Natural killer cell (primary cell): Measurements from ENCODE around the gene WARS2. TPM values are rescaled to one million over a fixed set of nuclear protein-coding genes. Genes with fewer than 3 reads are reported as not detected.

ENCODE experiments used
- ATAC-seq, 3 donors: fragments of 150-1000 bp in 2 of 3; fragments of 200-7000 bp in 1 of 3; cut with Tn5 transposase; 1 replicate in 1 of 3; 2 replicates in 2 of 3; pipeline ENCODE4 v1.10.0; 2021; ENCODE audit warnings: mild to moderate bottlenecking in 2 of 3, moderate library complexity in 2 of 3
- DNase-seq, 2 donors: peaks; one replicate each; pipeline versions ENCODE4 v3.0.0 to v3.0.0-alpha.2; 2013 to 2021; ENCODE audit warnings: mixed read lengths in 1 of 2
- H3K27ac ChIP-seq: one replicate; pipeline ENCODE4 v1.5.1; 2013; ENCODE audit warnings: mild to moderate bottlenecking, low read length
- H3K27me3 ChIP-seq: one replicate; pipeline ENCODE4 v1.6.1; 2013; ENCODE audit warnings: low read length; ENCODE audit not compliant: control insufficient read depth, insufficient read depth
- H3K36me3 ChIP-seq: one replicate; pipeline ENCODE4 v1.6.1; 2013; ENCODE audit warnings: low read length; ENCODE audit not compliant: control insufficient read depth, insufficient read depth
- H3K4me1 ChIP-seq: one replicate; pipeline ENCODE4 v1.6.1; 2013; ENCODE audit warnings: low read length; ENCODE audit not compliant: control insufficient read depth, insufficient read depth
- H3K4me3 ChIP-seq: one replicate; pipeline ENCODE4 v1.5.1; 2013; ENCODE audit warnings: low read length
- H3K9me3 ChIP-seq: one replicate; pipeline ENCODE4 v1.6.1; 2013; ENCODE audit warnings: low read length; ENCODE audit not compliant: control insufficient read depth, insufficient read depth
- H3K27ac Mint-ChIP-seq, 2 donors: one replicate each; pipeline ENCODE4 v1.8.0; 2022; ENCODE audit warnings: mild to moderate bottlenecking in 2 of 2, mixed read lengths in 2 of 2, moderate library complexity in 1 of 2
- H3K27me3 Mint-ChIP-seq, 2 donors: one replicate each; pipeline ENCODE4 v1.8.0; 2022; ENCODE audit warnings: low read depth in 2 of 2, mixed read lengths in 2 of 2
- H3K36me3 Mint-ChIP-seq: one replicate; pipeline ENCODE4 v1.8.0; 2022; ENCODE audit warnings: mixed read lengths
- H3K4me1 Mint-ChIP-seq, 2 donors: one replicate each; pipeline ENCODE4 v1.8.0; 2022; ENCODE audit warnings: mixed read lengths in 2 of 2
- H3K4me3 Mint-ChIP-seq: one replicate; pipeline ENCODE4 v1.8.0; 2022; ENCODE audit warnings: mild to moderate bottlenecking, moderate library complexity, mixed read lengths
- H3K9me3 Mint-ChIP-seq, 2 donors: one replicate each; pipeline ENCODE4 v1.8.0; 2022; ENCODE audit warnings: mixed read lengths in 2 of 2
- WGBS: methylation state at CpG from one replicate; pipeline ENCODE4 v1.1.7; 2013; ENCODE audit warnings: missing lambda C conversion rate; ENCODE audit not compliant: insufficient coverage; 5-methylcytosine and 5-hydroxymethylcytosine counted together
- intact Hi-C: fragments of 100-400 bp; cut with micrococcal nuclease; formaldehyde crosslinking; loops from one replicate; pipeline ENCODE4 v1.14.2; 2022
- total RNA-seq, 4 donors: library from RNA; stranded (reverse); fragments of 120-200 nt in 1 of 4; gene quantifications; one replicate each; pipeline versions ENCODE4 v1.2.3 to v1.2.4, GENCODE V29; 2013 to 2022
- TF ChIP-seq, protein P1 (sequence below): fragments of 200-600 bp; IDR thresholded peaks from one replicate; pipeline ENCODE4 v1.8.0; 2022; ENCODE audit warnings: antibody characterized with exemption

The WARS2 gene
- total RNA-seq, 3 donors from 2014 or later (not counting 1 experiment from before 2014, with no cell fraction given): 24.3 to 46.3 (median 41.0) TPM

DNA sequence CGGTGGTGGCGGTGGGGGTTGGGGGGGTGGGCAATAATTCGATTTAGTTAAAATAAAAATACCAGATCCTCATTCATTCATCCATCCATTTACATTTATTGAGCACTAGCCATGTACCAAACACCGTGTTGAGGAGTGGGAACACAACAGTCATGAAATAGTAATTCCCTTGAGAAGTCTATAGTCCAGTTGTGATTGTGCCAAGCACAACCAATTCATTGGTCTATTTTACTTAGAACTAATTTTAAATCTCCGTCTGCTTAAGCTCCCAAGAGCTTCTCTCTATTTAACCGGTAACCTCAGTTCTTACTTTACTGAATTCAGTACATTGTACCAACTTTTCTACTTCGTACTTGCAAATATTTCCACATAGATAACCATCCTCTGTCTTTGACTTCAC, 38.4 kb downstream of the WARS2 start:
- Mint-ChIP-seq H3K27ac (no peak overlapping the region), H3K36me3 (no peaks in the 10 kb centered on the region), H3K4me3 (no peak overlapping the region), H3K9me3 (peaks cover 0 to 3% of the 10 kb centered on the region in 2 donors), H3K4me1 (peaks cover 5 to 6% of the 10 kb centered on the region in 2 donors), H3K27me3 (no peaks in the 10 kb centered on the region)
- no peaks in the 10 kb centered on the region for H3K4me1 ChIP-seq
- TF ChIP-seq, protein P1, sequence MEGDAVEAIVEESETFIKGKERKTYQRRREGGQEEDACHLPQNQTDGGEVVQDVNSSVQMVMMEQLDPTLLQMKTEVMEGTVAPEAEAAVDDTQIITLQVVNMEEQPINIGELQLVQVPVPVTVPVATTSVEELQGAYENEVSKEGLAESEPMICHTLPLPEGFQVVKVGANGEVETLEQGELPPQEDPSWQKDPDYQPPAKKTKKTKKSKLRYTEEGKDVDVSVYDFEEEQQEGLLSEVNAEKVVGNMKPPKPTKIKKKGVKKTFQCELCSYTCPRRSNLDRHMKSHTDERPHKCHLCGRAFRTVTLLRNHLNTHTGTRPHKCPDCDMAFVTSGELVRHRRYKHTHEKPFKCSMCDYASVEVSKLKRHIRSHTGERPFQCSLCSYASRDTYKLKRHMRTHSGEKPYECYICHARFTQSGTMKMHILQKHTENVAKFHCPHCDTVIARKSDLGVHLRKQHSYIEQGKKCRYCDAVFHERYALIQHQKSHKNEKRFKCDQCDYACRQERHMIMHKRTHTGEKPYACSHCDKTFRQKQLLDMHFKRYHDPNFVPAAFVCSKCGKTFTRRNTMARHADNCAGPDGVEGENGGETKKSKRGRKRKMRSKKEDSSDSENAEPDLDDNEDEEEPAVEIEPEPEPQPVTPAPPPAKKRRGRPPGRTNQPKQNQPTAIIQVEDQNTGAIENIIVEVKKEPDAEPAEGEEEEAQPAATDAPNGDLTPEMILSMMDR: no peak
- no peak overlapping the region for H3K4me3 ChIP-seq
- no peaks in the 10 kb centered on the region for H3K36me3 ChIP-seq
- ATAC-seq (no peak), DNase-seq (no peak)
- no peaks in the 10 kb centered on the region for H3K27me3 ChIP-seq
- intact Hi-C loops: no loop called here
- H3K27ac ChIP-seq: no peak overlapping the region
- WGBS: 95% methylated on average over 4 of the region's 7 CpGs
- no peaks in the 10 kb centered on the region for H3K9me3 ChIP-seq

DNA sequence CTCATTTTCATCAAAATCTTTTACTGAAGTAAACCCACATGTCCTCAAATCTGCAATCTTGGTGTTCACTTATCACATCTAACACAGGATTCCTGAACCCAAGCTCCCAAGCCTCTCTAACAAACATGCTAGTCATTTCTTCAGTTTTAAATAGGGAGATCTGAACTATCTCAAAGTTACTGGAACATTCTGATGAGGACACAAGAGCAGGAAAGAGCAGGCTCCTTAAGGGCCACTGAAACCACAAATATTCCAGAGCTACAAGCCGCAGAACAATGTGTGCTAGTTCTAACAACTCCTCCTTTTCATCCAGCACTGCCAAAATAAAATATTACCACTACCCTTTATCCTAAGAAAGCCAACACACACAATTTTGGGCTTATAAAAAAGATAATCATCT, 38.9 kb downstream of the WARS2 start:
- H3K9me3 ChIP-seq: no peaks in the 10 kb centered on the region
- H3K36me3 ChIP-seq: no peaks in the 10 kb centered on the region
- H3K4me3 ChIP-seq: no peak overlapping the region
- peaks cover 0 to 3% of the 10 kb centered on the region in 2 donors for H3K9me3 Mint-ChIP-seq
- ATAC-seq: no peak
- intact Hi-C loops: no loop called here
- H3K27ac ChIP-seq: no peak overlapping the region
- H3K27ac Mint-ChIP-seq: no peak overlapping the region
- no peaks in the 10 kb centered on the region for H3K36me3 Mint-ChIP-seq
- H3K27me3 Mint-ChIP-seq: no peaks in the 10 kb centered on the region
- DNase-seq: no peak
- H3K4me1 ChIP-seq: no peaks in the 10 kb centered on the region
- H3K4me1 Mint-ChIP-seq: peaks cover 5 to 6% of the 10 kb centered on the region in 2 donors
- no peaks in the 10 kb centered on the region for H3K27me3 ChIP-seq
- TF ChIP-seq, protein P1: no peak
- H3K4me3 Mint-ChIP-seq: no peak overlapping the region
- 86% methylated on average over 1 of the region's 1 CpG for WGBS

GRCh38 chr1:119099775-119100174, 40.7 kb downstream of the WARS2 start:
- Histone ChIP-seq H3K4me3 (no peak overlapping the region), H3K36me3 (no peaks in the 10 kb centered on the region), H3K4me1 (no peaks in the 10 kb centered on the region), H3K9me3 (no peaks in the 10 kb centered on the region), H3K27ac (no peak overlapping the region), H3K27me3 (no peaks in the 10 kb centered on the region)
- Mint-ChIP-seq H3K36me3 (no peaks in the 10 kb centered on the region), H3K27me3 (no peaks in the 10 kb centered on the region), H3K27ac (no peak overlapping the region), H3K4me3 (no peak overlapping the region), H3K4me1 (peaks cover 5 to 6% of the 10 kb centered on the region in 2 donors), H3K9me3 (peaks cover 0 to 3% of the 10 kb centered on the region in 2 donors)
- ATAC-seq (no peak), DNase-seq (no peak)
- intact Hi-C loops: no loop called here
- TF ChIP-seq, protein P1: no peak

DNA sequence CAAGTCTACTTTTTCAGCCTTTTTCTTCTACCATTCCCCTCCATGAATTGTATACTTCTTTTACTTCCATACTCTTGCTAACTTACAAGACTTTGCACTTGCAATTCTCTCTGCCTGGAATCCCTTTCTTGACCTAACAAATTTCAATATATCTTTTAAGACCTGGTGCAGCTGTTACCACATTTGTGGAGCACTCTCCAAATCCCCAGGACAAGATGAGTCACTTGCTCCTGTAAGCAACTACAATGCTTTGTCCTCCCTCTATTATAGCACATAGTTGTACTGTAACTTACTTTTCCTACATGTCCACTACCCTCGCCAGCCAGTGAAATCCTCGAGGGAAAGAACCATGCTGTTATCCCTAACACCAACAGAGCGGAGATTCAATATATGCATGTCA, 43.1 kb downstream of the WARS2 start:
- no peak overlapping the region for H3K27ac ChIP-seq
- H3K4me3 ChIP-seq: no peak overlapping the region
- Mint-ChIP-seq H3K27me3 (no peaks in the 10 kb centered on the region), H3K9me3 (no peaks in the 10 kb centered on the region), H3K4me1 (peaks cover 14 to 17% of the 10 kb centered on the region in 2 donors), H3K4me3 (no peak overlapping the region), H3K36me3 (no peaks in the 10 kb centered on the region), H3K27ac (no peak overlapping the region)
- no peaks in the 10 kb centered on the region for H3K27me3 ChIP-seq
- ATAC-seq (no peak), DNase-seq (no peak)
- intact Hi-C loops: no loop called here
- TF ChIP-seq, protein P1: no peak
- H3K9me3 ChIP-seq: no peaks in the 10 kb centered on the region
- 93% methylated on average over 2 of the region's 3 CpGs for WGBS
- no peaks in the 10 kb centered on the region for H3K4me1 ChIP-seq
- H3K36me3 ChIP-seq: no peaks in the 10 kb centered on the region
